B cell (primary cell): Measurements from ENCODE around the gene CASP8AP2.

ENCODE experiments used
- CTCF ChIP-seq: fragments of 200-600 bp; IDR thresholded peaks from one replicate; pipeline ENCODE4 v1.8.0; 2022; ENCODE audit warnings: antibody characterized with exemption, mild to moderate bottlenecking
- EZH2 ChIP-seq: IDR thresholded peaks from 2 replicates; pipeline ENCODE4 v1.6.1; 2012; ENCODE audit warnings: borderline replicate concordance, low read depth, mild to moderate bottlenecking, moderate library complexity, low read length; ENCODE audit not compliant: insufficient read depth, poor library complexity, severe bottlenecking

- TF ChIP-seq CTCF (no peak), EZH2 (no peak)
Measured at GRCh38 chr6:89834884-89835792, 5.5 kb downstream of the CASP8AP2 start.
